ENCODE measurements around the gene EFHD1.

Gene EFHD1

GRCh38 chr2:232633413-232634205 is at the start of gene EFHD1:
TSS of gene EFHD1 (plus strand) at chr2:232633604. CDS start at chr2:232633705, 101 bp downstream.
- peak; percentile 58 for DNase-seq

GRCh38 chr2:232584238-232584637 is 49.2 kb upstream of the EFHD1 start:
- peak; percentile 32 for DNase-seq

- DNase-seq = no peak
Measured at GRCh38 chr2:232586943-232587505, 46.4 kb upstream of the EFHD1 start.

GRCh38 chr2:232587512-232587911 is 45.9 kb upstream of the EFHD1 start:
- no peak for DNase-seq

GRCh38 chr2:232588031-232588430 is 45.4 kb upstream of the EFHD1 start:
- no peak for DNase-seq

DNA sequence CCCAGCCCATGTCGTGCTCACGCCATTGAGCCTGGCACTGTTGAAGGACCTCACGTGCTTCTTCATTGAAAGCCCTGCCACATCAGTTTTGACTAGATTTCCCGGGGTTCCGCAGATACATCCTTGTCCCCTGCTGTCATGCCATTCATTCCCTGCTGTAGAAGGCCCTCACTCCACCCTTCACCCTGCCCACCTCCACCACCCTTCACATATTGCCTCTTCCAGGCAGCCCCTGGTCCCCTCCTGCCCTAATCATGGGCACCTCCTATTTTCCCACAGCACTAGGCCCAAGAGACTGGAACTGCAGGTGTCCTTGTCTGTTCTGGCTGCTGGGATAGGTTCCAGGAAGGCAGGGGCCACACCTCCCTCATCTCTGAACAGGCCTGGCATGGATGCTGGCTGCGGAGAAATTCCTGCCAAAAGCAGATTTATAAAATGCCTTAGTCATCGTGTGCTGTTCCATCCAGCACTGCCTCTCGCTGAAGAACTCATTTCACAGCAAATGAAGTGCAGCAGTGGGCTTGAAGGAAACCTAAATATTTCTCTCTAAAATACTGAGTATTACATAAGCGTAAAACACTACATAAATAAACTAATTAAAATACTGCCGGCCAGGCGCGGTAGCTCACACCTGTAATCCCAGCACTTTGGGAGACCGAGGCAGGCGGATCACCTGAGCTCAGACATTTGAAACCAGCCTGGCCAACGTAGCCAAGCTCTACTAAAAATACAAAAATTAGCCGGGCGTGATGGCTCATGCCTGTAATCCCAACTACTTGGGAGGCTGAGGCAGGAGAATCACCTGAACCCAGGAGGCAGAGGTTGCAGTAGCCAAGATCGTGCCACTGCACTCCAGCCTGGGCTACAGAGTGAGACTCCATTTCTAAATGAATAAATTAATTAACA is 44.5 kb upstream of the EFHD1 start:
- DNase-seq = no peak

GRCh38 chr2:232592772-232593395 is 40.5 kb upstream of the EFHD1 start:
- DNase-seq = no peak

- DNase-seq = no peak
Measured at GRCh38 chr2:232593982-232594381, 39.4 kb upstream of the EFHD1 start.

DNA sequence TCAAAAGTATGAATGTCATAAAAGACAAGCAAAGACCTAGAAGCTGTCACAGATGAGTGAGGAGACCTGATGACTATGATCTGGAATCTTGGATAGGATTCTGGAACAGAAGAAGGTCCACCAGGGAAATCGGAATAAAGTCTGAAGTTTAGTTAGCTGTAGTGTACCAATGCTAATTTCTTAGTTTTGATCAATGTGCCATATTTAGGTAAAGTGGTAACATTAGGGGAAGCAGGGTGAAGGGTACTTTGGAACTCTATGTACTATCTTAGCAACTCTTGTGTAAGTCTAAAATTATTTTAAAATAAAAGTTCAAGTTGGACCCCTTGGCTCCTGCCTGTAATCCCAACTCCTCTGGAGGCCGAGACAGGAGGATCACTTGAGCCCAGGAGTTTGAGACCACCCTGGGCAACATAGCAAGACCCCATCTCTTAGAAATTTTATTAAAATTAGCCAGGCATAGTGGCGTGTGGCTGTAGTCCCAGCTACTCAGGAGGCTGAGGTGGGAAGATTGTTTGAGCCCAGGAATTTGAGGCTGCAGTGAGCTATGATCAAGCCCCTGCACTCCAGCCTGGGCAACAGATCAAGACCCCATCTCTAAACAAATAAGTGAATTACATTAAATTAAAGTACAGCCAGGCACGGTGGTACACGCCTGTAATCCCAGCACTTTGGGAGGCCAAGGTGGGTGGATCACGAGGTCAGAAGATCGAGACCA is 35.9 kb upstream of the EFHD1 start:
- no peak for DNase-seq

DNA sequence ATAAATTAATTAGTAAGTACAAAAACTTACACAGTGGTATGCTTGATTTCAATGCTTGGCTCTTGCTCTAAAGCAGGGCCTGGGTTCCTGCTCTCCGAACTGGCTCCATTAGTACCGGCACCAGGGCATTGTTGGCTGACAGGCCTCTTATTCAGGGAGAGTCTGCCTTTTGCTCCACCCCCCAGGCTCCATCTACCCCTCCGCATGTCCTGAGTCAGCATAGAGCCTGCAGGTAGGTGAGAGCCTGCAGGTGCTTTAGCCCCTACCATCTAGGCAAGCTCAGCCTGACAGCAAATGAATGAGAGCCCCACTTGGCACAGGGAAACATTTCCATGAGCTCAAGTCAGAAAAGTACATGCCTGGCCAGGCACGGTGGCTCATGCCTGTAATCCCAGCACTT is 35.1 kb upstream of the EFHD1 start:
- no peak for DNase-seq

DNA sequence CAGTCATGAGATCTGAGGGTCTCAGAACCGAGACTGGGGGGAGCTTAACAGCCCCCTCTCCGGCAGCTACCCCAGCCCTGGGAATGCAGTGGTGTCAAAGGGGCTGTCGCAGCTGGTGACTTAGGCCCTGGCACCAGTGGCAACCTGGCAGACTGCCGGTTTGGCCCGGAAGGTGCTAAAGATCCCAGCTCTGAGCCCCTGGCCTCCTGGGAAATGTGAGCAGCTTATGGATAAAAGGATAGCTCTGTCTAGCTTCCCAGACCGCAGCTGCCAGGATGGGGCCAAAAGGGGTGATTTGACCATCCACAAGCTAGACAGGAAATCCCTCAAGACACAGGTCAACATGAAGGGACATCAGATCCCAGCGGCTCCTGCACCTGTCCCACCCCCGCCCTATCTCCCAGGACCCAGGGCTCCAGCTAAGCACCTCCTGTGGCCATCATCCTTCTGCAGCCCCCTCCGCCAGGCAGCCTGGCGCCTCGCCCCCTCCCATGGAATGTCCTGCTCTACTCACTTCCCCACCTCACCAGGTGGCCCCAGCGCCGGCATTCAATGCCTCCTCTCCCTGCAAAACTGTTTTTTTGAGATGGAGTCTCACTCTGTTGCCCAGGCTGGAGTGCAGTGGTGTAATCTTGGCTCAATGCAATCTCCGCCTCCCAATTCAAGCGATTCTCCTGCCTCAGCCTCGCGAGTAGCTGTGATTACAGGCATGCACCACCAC is 33.2 kb upstream of the EFHD1 start:
- no peak for DNase-seq

- no peak for DNase-seq
Measured at GRCh38 chr2:232603283-232603682, 30.1 kb upstream of the EFHD1 start.

DNA sequence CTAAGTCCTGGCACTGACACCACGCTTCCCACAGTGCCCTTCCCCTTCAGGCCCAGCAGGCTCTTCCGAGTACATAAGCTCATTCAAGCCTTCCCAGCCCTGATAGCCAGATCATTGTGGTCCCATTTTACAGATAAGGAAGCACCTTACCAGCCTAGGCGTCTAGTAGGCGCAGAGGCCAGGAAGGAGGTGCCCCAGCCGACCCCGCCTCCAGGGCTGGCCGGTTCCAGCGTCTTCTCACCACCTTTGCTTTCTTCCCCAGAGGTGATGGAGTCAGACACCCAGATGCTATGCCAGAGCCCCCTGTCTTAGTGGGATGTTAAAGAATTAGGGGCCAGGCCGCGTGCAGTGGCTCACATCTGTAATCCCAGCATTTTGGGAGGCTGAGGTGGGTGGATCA is 28.9 kb upstream of the EFHD1 start:
- no peak for DNase-seq

DNA sequence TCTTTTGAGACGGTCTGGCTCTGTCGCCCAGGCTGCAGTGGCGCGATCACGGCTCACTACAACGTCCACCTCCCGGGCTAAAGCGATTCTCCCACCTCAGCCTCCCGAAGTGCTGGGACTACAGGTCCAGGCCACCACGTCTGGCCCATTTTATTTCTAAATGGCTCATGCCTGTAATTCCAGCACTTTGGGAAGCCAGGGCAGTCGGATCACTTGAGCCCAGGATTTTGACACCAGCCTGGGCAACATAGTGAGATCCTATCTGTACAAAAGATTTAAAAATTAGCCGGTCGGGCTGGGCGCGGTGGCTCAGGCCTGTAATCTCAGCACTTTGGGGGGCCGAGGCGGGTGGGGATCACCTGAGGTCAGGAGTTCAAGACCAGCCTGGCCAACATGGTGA is 26.4 kb upstream of the EFHD1 start:
- DNase-seq = no peak

GRCh38 chr2:232609607-232610006 is 23.8 kb upstream of the EFHD1 start:
- DNase-seq = no peak

DNA sequence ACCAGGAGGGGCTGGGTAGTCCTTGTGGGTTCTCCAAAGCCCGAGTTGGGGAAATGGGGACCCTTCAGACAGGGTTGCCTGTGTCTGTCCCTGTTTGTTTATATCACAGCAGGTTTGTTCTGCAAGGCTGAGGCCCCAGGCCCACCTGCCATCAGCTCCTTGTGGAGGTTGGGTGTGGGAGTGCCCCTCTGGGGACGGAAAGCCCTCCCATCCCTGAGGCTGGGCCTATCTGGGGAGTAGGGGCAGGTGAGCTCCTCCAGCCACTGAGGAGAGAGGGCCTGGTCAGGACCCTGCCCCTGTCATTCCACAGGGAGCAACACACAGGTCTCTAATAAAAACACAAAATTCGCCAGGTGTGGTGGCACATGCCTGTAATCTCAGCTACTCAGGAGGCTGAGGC is 23.3 kb upstream of the EFHD1 start:
- DNase-seq = no peak

DNA sequence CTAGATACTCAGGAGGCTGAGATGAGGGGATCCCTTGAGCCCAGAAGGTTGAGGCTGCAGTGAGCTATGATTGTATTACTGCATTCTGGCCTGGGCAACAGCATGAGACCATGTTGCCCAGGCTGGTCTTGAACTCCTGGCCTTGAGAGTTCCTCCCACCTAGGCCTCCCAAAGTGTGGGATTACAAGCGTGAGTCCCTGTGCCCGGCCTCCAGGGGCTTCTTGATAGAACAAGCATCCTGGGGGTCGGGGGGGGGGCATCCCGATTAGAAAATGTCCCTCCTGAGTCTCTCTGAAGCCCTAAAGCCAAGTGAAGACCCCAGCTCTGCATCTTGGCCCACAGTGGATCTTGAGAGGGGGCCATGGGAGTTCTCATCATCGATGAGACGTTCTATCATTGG is 22.3 kb upstream of the EFHD1 start:
- DNase-seq = no peak

GRCh38 chr2:232611559-232612218 is 21.7 kb upstream of the EFHD1 start:
- peak; percentile 40 for DNase-seq

GRCh38 chr2:232613538-232614134 is 19.8 kb upstream of the EFHD1 start:
- no peak for DNase-seq

DNA sequence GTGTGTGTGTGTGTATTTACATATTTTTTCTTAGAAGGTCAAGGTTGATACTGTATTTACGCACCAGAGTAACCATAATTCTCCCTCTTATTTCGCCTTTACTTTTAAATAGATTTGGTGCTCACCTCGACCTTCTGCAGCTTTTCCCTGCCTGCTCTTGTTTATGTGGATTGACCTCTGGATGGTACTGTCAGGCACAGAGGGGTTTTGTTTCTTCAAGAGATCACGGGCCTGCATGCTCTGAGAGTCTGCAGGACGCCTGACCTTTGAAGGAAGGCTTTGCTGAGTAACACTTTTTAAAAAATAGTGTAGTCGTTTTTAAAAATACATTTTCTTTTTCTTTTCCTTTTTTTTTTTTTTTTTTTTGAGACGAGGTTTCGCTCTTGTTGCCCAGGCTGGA is 18.1 kb upstream of the EFHD1 start:
- no peak for DNase-seq

- no peak for DNase-seq
Measured at GRCh38 chr2:232621186-232621585, 12.2 kb upstream of the EFHD1 start.
